GM19463 (cell line): Measurements from ENCODE around the gene KCNQ1.

Experiments used
- ATAC-seq: cut with Tn5 transposase; IDR thresholded peaks from one replicate; pipeline ENCODE4 v1.9.1; 2021; ENCODE audit warnings: mild to moderate bottlenecking, moderate library complexity; ENCODE audit not compliant: unreplicated experiment

KCNQ1 gene

GRCh38 chr11:2564588-2565425, 120.0 kb downstream of the KCNQ1 start:
- ATAC-seq: no peak

DNA sequence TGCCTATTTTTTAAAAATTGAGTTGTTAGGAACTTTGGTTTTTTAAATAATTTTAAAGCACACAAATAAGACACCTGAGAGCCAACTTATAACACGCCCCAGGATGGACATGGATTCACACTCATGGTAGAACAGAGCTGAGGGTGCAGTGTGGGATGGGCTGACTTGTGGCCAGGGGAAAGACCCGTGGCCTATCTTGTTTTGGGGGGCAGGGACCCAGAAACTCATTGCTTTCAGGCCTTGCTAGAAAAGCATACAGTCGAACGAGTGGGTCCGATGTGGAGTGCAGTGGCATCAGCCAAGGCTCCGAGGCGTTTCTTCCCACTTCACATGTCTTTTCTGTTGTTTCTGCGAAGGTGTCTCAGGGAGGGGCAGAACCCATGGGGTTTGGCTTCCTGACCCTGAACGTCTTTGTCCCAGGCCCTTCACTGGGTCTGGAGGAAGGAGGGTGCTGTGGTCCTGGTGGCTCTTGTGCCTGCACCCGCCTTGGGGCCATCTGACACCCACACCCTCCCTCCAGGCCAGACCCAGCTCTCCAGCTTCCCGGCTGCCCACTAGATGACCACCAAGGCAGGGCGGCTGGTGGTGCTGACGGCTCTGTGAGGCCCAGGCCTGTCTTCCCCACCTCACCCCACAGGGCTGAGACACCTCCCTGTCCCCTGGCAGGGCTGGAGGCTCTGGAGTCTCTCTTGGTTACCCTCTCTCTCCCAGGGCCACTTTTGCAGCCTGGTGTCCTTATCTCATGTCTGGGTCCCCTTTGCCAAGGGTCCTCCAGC, 120.8 kb downstream of the KCNQ1 start:
- ATAC-seq: no peak

GRCh38 chr11:2566223-2567025, 121.6 kb downstream of the KCNQ1 start:
- ATAC-seq: no peak

DNA sequence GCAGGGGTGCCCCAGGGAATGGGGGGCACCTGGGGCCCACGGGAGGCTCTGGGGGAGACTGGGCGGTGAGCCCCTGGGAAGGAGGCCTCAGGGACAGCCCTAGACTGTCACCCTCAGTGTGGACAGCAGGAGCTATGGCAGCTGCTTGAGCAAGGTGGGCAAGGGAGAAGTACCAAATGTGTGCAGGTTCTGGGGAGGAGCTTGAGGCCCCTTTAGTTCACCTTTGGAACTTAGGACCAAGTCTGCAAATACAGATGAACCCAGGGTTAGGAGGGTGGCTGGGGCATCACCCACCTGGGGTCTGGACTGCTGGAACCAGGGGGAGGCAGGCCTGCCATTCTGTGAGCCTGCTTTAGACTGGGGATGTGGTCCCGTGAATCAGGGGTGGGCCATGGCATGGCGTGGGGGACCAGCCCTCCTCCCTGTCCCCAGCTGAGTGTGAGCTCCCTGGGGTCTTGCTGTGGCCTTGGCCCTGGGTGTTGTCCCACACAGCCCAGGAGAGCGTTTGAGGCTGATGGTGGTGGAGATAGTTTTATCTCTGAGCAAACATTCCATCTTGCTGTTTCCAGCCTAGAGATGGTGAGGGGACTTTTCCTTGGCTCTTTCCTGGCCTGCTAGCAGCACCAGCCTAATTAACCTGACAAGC, 122.3 kb downstream of the KCNQ1 start:
- no peak for ATAC-seq

GRCh38 chr11:2569321-2569721, 124.5 kb downstream of the KCNQ1 start:
- no peak for ATAC-seq

- no peak for ATAC-seq
Measured at GRCh38 chr11:2569731-2570210, 125.0 kb downstream of the KCNQ1 start.

- ATAC-seq: no peak
Measured at GRCh38 chr11:2570211-2570811, 125.5 kb downstream of the KCNQ1 start.

DNA sequence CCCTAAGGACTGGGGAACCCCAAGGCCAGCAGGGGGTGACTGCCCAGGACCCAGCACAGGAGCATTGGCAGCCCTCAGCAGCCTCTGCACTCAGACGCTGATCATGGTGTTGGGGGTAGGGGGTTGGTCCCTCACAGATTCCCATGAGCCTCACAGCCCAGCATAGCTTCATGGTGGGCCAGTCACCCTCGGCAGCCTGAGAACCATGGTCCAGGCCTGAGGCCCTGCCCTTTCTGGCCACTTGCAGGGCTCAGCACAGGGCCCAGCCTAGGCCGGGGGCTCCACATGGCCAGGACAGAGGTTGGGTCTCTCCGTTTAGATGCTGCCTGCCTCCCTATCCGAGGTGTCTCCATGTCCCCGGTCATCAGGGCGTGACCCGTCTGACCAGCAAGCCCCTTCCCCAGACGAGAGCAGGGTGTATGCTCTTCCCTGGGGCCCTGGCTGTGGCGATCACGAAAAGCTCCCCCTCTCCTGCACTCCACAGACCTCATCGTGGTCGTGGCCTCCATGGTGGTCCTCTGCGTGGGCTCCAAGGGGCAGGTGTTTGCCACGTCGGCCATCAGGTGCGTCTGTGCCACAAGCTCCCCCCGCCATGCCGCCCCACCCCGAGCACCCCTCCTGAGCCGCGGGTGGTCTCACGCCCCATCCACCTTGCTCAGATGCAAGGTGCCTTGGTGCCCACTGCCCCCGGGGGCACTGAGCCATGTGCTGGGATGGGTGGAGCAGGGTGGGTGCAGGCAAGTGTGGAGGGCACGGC, 126.2 kb downstream of the KCNQ1 start:
- ATAC-seq: no peak

GRCh38 chr11:2571598-2572281, 126.9 kb downstream of the KCNQ1 start:
- ATAC-seq: no peak

DNA sequence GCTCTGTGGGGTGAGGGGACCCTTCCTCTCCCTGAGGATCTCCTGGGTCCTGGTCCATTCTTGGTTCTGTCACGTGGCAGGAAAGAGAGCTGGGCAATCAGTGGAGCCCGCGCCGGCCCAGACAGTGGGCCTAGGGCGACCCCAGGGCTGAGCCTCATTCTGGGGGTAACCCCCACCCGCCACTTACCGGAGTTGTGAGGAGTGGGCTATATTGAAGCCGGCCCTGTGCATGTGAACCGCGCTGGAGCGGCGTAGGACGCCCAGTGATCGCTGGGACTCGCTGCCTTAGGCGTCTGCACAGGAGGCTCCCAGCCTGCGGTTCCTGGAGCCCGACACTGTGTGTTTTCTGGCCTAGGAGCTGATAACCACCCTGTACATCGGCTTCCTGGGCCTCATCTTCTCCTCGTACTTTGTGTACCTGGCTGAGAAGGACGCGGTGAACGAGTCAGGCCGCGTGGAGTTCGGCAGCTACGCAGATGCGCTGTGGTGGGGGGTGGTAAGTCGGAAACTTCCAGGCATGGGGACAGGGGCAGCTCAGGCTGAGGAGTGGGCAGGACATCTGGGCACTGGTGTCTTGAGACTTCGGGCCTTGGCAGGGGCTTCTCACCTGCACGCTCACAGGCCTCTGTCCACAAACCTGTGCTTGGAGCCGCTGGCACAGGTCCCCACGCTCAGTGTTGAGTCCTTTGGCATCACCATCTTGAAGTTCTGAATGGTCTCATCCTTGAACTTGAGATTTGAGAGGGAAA, 127.9 kb downstream of the KCNQ1 start:
- ATAC-seq: no peak

- no peak for ATAC-seq
Measured at GRCh38 chr11:2573240-2574042, 128.6 kb downstream of the KCNQ1 start.

- no peak for ATAC-seq
Measured at GRCh38 chr11:2574043-2574552, 129.3 kb downstream of the KCNQ1 start.

DNA sequence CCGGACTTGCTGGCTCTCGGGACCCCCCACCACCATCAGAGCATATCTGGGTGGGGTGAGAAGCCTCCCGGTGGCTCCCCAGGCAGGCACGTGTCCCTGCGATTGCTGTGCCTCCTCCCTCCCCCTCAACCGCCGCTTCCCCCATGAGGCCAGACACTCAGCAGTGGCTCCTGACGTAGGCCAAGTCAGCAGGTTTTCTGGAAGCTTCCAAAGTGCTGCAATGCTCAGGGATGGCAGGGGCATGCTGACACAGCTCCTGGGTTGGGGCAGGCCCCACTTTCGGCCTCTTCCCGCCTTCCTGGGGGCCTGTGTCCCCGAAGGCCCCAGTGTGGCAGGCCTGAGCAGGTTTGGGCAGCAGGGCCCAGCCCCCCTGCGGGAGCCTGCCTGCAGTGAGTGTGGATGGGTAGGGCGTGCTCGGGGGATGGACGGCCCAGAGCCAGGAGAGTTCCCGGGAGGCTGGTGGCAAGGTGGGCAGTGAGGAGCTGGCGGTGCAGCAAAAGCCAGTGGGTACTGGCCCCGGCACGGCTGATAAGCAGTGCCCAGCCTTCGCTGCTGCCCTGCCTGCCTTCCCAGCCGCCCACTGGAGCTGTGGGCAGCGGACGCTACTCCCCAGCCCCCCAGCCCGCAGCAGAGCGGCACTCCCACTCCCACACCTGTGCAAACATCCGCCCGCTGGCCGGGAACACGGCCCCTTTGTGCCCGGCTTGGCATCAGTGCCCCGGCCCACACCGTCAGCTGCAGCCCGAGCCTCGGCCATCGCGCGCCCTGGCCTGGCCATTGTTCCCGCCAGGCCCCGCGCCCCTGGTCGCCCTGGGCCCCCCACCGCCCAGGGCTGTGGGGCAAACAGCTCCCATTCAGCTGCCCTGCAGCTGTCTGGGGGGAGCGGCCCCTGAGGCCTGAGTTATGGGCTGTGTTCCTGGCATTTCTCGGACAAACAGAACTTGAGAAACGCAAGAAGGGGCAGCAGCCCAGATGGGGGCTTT, 130.0 kb downstream of the KCNQ1 start:
- no peak for ATAC-seq

DNA sequence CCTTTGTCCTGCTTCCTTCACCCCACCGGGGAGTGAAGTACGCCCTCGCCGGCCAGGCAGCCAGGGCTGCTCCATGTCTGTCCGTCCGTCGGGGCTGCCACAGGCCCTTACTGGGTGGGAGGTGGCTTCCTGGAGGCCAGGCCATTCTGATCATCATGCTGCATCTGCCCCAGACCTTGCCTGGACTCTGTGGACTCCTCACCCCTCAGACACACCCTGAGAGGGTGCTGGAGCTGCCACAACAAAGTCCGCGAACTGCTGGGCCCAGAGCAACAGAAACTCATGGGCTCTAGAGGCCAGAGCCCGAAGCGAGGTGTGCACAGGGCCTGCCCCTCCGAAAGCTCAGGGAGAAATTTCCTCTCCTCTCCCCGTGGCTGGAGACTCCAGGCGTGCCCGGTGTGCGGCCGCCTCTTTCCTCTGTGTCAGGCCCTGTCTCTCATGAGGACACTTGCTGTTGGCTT, 130.8 kb downstream of the KCNQ1 start:
- no peak for ATAC-seq

DNA sequence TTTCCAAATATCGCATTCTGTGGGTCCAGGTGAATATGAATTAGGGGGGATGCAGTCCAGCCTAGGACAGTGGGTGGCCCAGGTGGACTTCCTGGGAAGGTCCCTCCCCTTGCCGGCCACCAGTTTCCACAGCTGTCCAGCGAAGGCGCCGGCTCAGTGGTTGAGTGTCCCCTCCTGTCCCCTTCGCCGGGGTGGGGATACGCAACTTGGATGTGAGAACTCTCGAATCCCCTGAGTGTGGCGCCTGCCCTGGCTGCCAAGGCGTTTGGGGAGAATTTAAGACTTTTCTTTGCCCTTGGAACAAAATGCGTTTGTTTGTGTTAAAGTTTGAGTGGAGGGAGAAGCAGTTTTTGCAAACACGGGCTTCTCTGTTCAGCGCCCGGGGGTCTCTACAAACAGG, 131.3 kb downstream of the KCNQ1 start:
- ATAC-seq: no peak

GRCh38 chr11:2576549-2576948, 131.7 kb downstream of the KCNQ1 start:
- ATAC-seq: no peak
